Suppressor macrophage treated with lipopolysaccharide for 4 hours (primary cell): ENCODE measurements around the gene SLC25A24.

Experiments
- DNase-seq: peaks from one replicate; pipeline ENCODE4 v3.0.0-alpha.2; 2020

Gene SLC25A24

GRCh38 chr1:108096089-108096488, 104.1 kb downstream of the SLC25A24 start:
- DNase-seq = no peak

GRCh38 chr1:108089477-108089876, 110.7 kb downstream of the SLC25A24 start:
- DNase-seq = no peak

GRCh38 chr1:108085628-108086027, 114.5 kb downstream of the SLC25A24 start:
- DNase-seq = no peak

- no peak for DNase-seq
Observed at GRCh38 chr1:108084866-108085477, 115.2 kb downstream of the SLC25A24 start.
